ENCODE measurements around the gene MOB1B. TPM values are rescaled to one million over a fixed set of nuclear protein-coding genes. Genes with fewer than 3 reads are reported as not detected.

Gene MOB1B
- total RNA-seq, 2 experiments from 2014 or later = 15.3 to 16.4 TPM

GRCh38 chr4:70969076-70969475 is 66.9 kb downstream of the MOB1B start:
- no peaks in the 10 kb centered on the region for H3K9me3 Mint-ChIP-seq (ENCODE audit: insufficient read depth)
- no peak for ATAC-seq
- H3K36me3 Mint-ChIP-seq (ENCODE audit: low read depth) = peaks cover 12% of the 10 kb centered on the region
- no peak overlapping the region for H3K4me3 Mint-ChIP-seq
- H3K27ac Mint-ChIP-seq = no peak overlapping the region
- H3K27me3 Mint-ChIP-seq (ENCODE audit: low read depth) = no peaks in the 10 kb centered on the region
- CTCF ChIA-PET = interaction anchor here (1.1 kb wide), 1 partner anchor 40 kb away, joined by 4 read pairs; no protein-coding TSS in a partner anchor
- peaks cover 7% of the 10 kb centered on the region for H3K4me1 Mint-ChIP-seq (ENCODE audit: low read depth)
- POLR2A ChIA-PET = no interaction called here
- no peak for DNase-seq

- POLR2A ChIA-PET = no interaction called here
- no peak for ATAC-seq
- Mint-ChIP-seq H3K4me1 (ENCODE audit: low read depth) (peaks cover 3% of the 10 kb centered on the region), H3K36me3 (ENCODE audit: low read depth) (peaks cover 11% of the 10 kb centered on the region), H3K27ac (no peak overlapping the region), H3K4me3 (no peak overlapping the region), H3K27me3 (ENCODE audit: low read depth) (no peaks in the 10 kb centered on the region), H3K9me3 (ENCODE audit: insufficient read depth) (no peaks in the 10 kb centered on the region)
- CTCF ChIA-PET = no interaction called here
- DNase-seq = no peak
Measured at GRCh38 chr4:70976252-70976651, 74.1 kb downstream of the MOB1B start.

GRCh38 chr4:70979445-70980008 is 77.4 kb downstream of the MOB1B start:
- no peaks in the 10 kb centered on the region for H3K9me3 Mint-ChIP-seq (ENCODE audit: insufficient read depth)
- POLR2A ChIA-PET = no interaction called here
- CTCF ChIA-PET = interaction anchor here (1.3 kb wide), 1 partner anchor 12 kb away, joined by 5 read pairs; no protein-coding TSS in a partner anchor
- no peak overlapping the region for H3K4me3 Mint-ChIP-seq
- no peak overlapping the region for H3K27ac Mint-ChIP-seq
- H3K36me3 Mint-ChIP-seq (ENCODE audit: low read depth) = peaks cover 5% of the 10 kb centered on the region
- no peak for DNase-seq
- ATAC-seq = no peak
- H3K27me3 Mint-ChIP-seq (ENCODE audit: low read depth) = no peaks in the 10 kb centered on the region
- H3K4me1 Mint-ChIP-seq (ENCODE audit: low read depth) = no peaks in the 10 kb centered on the region

GRCh38 chr4:70980196-70980595 is 78.0 kb downstream of the MOB1B start:
- ChIA-PET POLR2A (no interaction called here), CTCF (interaction anchor here (1.3 kb wide), 1 partner anchor 11 kb away, joined by 5 read pairs; no protein-coding TSS in a partner anchor)
- H3K9me3 Mint-ChIP-seq (ENCODE audit: insufficient read depth) = no peaks in the 10 kb centered on the region
- ATAC-seq = no peak
- no peaks in the 10 kb centered on the region for H3K27me3 Mint-ChIP-seq (ENCODE audit: low read depth)
- H3K4me1 Mint-ChIP-seq (ENCODE audit: low read depth) = no peaks in the 10 kb centered on the region
- no peak for DNase-seq
- H3K36me3 Mint-ChIP-seq (ENCODE audit: low read depth) = peaks cover 5% of the 10 kb centered on the region
- no peak overlapping the region for H3K27ac Mint-ChIP-seq
- H3K4me3 Mint-ChIP-seq = no peak overlapping the region

- H3K27ac Mint-ChIP-seq = no peak overlapping the region
- ChIA-PET CTCF (interaction anchor here (0.9 to 1.4 kb wide), 2 partner anchors 9 to 11 kb away, joined by 3 to 4 read pairs; partner anchors contain the start of gene DCK), POLR2A (no interaction called here)
Measured at GRCh38 chr4:70984106-70984505, 81.9 kb downstream of the MOB1B start.

GRCh38 chr4:70984589-70984988 is 82.4 kb downstream of the MOB1B start:
- H3K4me3 Mint-ChIP-seq = no peak overlapping the region
- H3K27ac Mint-ChIP-seq = no peak overlapping the region
- POLR2A ChIA-PET = no interaction called here
- H3K4me1 Mint-ChIP-seq (ENCODE audit: low read depth) = no peaks in the 10 kb centered on the region
- H3K27me3 Mint-ChIP-seq (ENCODE audit: low read depth) = no peaks in the 10 kb centered on the region
- ATAC-seq (no peak), DNase-seq (no peak)
- H3K36me3 Mint-ChIP-seq (ENCODE audit: low read depth) = no peaks in the 10 kb centered on the region
- CTCF ChIA-PET = interaction anchor here (0.9 to 1.4 kb wide), 2 partner anchors 9 to 10 kb away, joined by 3 to 4 read pairs; partner anchors contain the start of gene DCK
- H3K9me3 Mint-ChIP-seq (ENCODE audit: insufficient read depth) = no peaks in the 10 kb centered on the region

More at GRCh38 chr4:70984106-70984505, 81.9 kb downstream of the MOB1B start:
- Mint-ChIP-seq H3K27me3 (ENCODE audit: low read depth) (no peaks in the 10 kb centered on the region), H3K36me3 (ENCODE audit: low read depth) (no peaks in the 10 kb centered on the region), H3K4me1 (ENCODE audit: low read depth) (no peaks in the 10 kb centered on the region), H3K4me3 (no peak overlapping the region), H3K9me3 (ENCODE audit: insufficient read depth) (no peaks in the 10 kb centered on the region)
- DNase-seq (no peak), ATAC-seq (no peak)

GRCh38 chr4:70991596-70991995 is 89.4 kb downstream of the MOB1B start:
- Mint-ChIP-seq H3K36me3 (ENCODE audit: low read depth) (peaks cover 26% of the 10 kb centered on the region), H3K27me3 (ENCODE audit: low read depth) (no peaks in the 10 kb centered on the region), H3K9me3 (ENCODE audit: insufficient read depth) (no peaks in the 10 kb centered on the region), H3K4me3 (no peak overlapping the region), H3K4me1 (ENCODE audit: low read depth) (peaks cover 24% of the 10 kb centered on the region), H3K27ac (no peak overlapping the region)
- ChIA-PET POLR2A (no interaction called here), CTCF (interaction anchor here (0.8 to 1.2 kb wide), 2 partner anchors 11 to 19 kb away, joined by 5 to 6 read pairs; no protein-coding TSS in a partner anchor)
- no peak for DNase-seq
- no peak for ATAC-seq

- H3K9me3 Mint-ChIP-seq (ENCODE audit: insufficient read depth) = no peaks in the 10 kb centered on the region
- peaks cover 34% of the 10 kb centered on the region for H3K36me3 Mint-ChIP-seq (ENCODE audit: low read depth)
- peaks cover 32% of the 10 kb centered on the region for H3K4me1 Mint-ChIP-seq (ENCODE audit: low read depth)
- no peak for ATAC-seq
- H3K27me3 Mint-ChIP-seq (ENCODE audit: low read depth) = no peaks in the 10 kb centered on the region
- H3K4me3 Mint-ChIP-seq = peak overlapping the region; percentile 96
- no peak for DNase-seq
- POLR2A ChIA-PET = interaction anchor here (0.8 to 3.9 kb wide), 8 partner anchors 12 to 305 kb away, joined by 3 to 20 read pairs (median 4); partner anchors contain the start of gene GRSF1
- CTCF ChIA-PET = interaction anchor here (1.3 to 5.7 kb wide), 3 partner anchors 8 to 16 kb away, joined by 4 to 58 read pairs (median 6); no protein-coding TSS in a partner anchor
- peak overlapping the region; percentile 88 for H3K27ac Mint-ChIP-seq
Measured at GRCh38 chr4:70992391-70992881, 90.3 kb downstream of the MOB1B start.

- Mint-ChIP-seq H3K36me3 (ENCODE audit: low read depth) (peaks cover 41% of the 10 kb centered on the region), H3K9me3 (ENCODE audit: insufficient read depth) (no peaks in the 10 kb centered on the region), H3K4me1 (ENCODE audit: low read depth) (peaks cover 38% of the 10 kb centered on the region), H3K27me3 (ENCODE audit: low read depth) (no peaks in the 10 kb centered on the region), H3K27ac (peak within 1 kb of the TSS; percentile 88), H3K4me3 (peak within 1 kb of the TSS; percentile 96)
- DNase-seq (peak; percentile 86), ATAC-seq (peak; percentile 86)
- ChIA-PET CTCF (interaction anchor here (0.8 to 5.7 kb wide), 9 partner anchors 9 to 341 kb away, joined by 3 to 58 read pairs (median 4); partner anchors contain the start of gene GRSF1), POLR2A (interaction anchor here (0.6 to 3.9 kb wide), 15 partner anchors 9 to 647 kb away, joined by 3 to 20 read pairs (median 4); partner anchors contain the start of gene GRSF1)
Measured at GRCh38 chr4:70993181-70994068, 91.3 kb downstream of the MOB1B start, which contains the start of gene DCK. DCK (plus strand) TSS chr4:70993649; CDS start chr4:70993836, 187 bp downstream.

- Mint-ChIP-seq H3K36me3 (ENCODE audit: low read depth) (peaks cover 46% of the 10 kb centered on the region), H3K4me1 (ENCODE audit: low read depth) (peaks cover 42% of the 10 kb centered on the region), H3K27me3 (ENCODE audit: low read depth) (no peaks in the 10 kb centered on the region), H3K27ac (peak overlapping the region; percentile 88), H3K9me3 (ENCODE audit: insufficient read depth) (no peaks in the 10 kb centered on the region), H3K4me3 (peak overlapping the region; percentile 96)
- ATAC-seq (no peak), DNase-seq (no peak)
- CTCF ChIA-PET = interaction anchor here (0.9 to 5.7 kb wide), 10 partner anchors 10 to 342 kb away, joined by 3 to 58 read pairs (median 5); partner anchors contain the start of gene GRSF1
- POLR2A ChIA-PET = interaction anchor here (0.6 to 3.9 kb wide), 13 partner anchors 9 to 646 kb away, joined by 3 to 20 read pairs (median 4); partner anchors contain the start of gene GRSF1
Measured at GRCh38 chr4:70994069-70994366, 91.8 kb downstream of the MOB1B start.

GRCh38 chr4:70994387-70995099 is 92.4 kb downstream of the MOB1B start:
- H3K4me3 Mint-ChIP-seq = peak overlapping the region; percentile 96
- peaks cover under 1% of the 10 kb centered on the region for H3K9me3 Mint-ChIP-seq (ENCODE audit: insufficient read depth)
- H3K36me3 Mint-ChIP-seq (ENCODE audit: low read depth) = peaks cover 51% of the 10 kb centered on the region
- CTCF ChIA-PET = interaction anchor here (0.7 to 5.7 kb wide), 10 partner anchors 9 to 343 kb away, joined by 3 to 58 read pairs (median 5); partner anchors contain the start of gene MOB1B
- H3K27me3 Mint-ChIP-seq (ENCODE audit: low read depth) = no peaks in the 10 kb centered on the region
- peak overlapping the region; percentile 88 for H3K27ac Mint-ChIP-seq
- ATAC-seq (no peak), DNase-seq (no peak)
- H3K4me1 Mint-ChIP-seq (ENCODE audit: low read depth) = peaks cover 47% of the 10 kb centered on the region
- POLR2A ChIA-PET = interaction anchor here (0.8 to 3.9 kb wide), 8 partner anchors 10 to 289 kb away, joined by 3 to 20 read pairs (median 5); partner anchors contain the start of gene GRSF1
